BLaER1 (cell line): ENCODE results near the gene BIRC2.
"Not testable (repeated sequence)": the region's sequence is repeated elsewhere in the genome, so short reads cannot be mapped to it uniquely, and the experiment has no call there.

ENCODE experiments used
- H3K27ac ChIP-seq: shearing (Covaris generic); formaldehyde crosslinking; 2 replicates; pipeline ENCODE4 v1.8.1; 2022
- H3K27me3 ChIP-seq: shearing (Covaris generic); formaldehyde crosslinking; 2 replicates; pipeline ENCODE4 v1.8.1; 2022
- H3K36me3 ChIP-seq: shearing (Covaris generic); formaldehyde crosslinking; 2 replicates; pipeline ENCODE4 v1.8.1; 2022
- H3K4me1 ChIP-seq: shearing (Covaris generic); formaldehyde crosslinking; 2 replicates; pipeline ENCODE4 v1.8.1; 2022
- H3K4me2 ChIP-seq: shearing (Covaris generic); formaldehyde crosslinking; 2 replicates; pipeline ENCODE4 v1.8.1; 2022
- H3K4me3 ChIP-seq: shearing (Covaris generic); formaldehyde crosslinking; 2 replicates; pipeline ENCODE4 v1.8.1; 2022
- H3K9ac ChIP-seq: shearing (Covaris generic); formaldehyde crosslinking; 2 replicates; pipeline ENCODE4 v1.8.1; 2022
- H3K9me3 ChIP-seq: shearing (Covaris generic); formaldehyde crosslinking; 2 replicates; pipeline ENCODE4 v1.8.1; 2022
- H4K20me1 ChIP-seq: shearing (Covaris generic); formaldehyde crosslinking; 2 replicates; pipeline ENCODE4 v1.8.1; 2022
- Cebpa-rat ChIP-seq: shearing (Covaris generic); IDR thresholded peaks from 2 replicates; pipeline ENCODE4 v1.8.1; 2022

The BIRC2 gene

DNA sequence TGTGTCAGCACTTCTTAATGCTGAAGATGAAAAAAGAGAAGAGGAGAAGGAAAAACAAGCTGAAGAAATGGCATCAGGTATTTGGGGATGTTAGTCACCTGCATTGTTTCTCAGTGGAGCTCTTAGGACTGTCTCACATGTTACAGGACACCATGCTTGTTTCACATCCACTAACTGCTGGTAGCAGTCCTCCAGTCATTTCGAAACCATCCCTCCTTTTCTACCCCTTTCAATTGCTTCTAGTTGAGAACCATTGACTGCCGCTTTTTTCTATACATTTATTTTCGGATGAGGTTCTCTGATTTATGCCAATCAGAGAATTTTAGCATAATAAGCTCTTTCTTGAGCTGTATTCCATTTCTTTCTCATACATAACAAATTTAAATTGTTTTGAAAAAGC is 21.5 kb downstream of the BIRC2 start:
- H3K4me1 ChIP-seq = no peaks in the 10 kb centered on the region
- H4K20me1 ChIP-seq = no peaks in the 10 kb centered on the region
- H3K4me3 ChIP-seq = no peak overlapping the region
- no peaks in the 10 kb centered on the region for H3K9me3 ChIP-seq
- H3K27me3 ChIP-seq = no peaks in the 10 kb centered on the region
- no peak for TF ChIP-seq Cebpa-rat
- H3K9ac ChIP-seq = no peak overlapping the region
- H3K4me2 ChIP-seq = no peak overlapping the region
- H3K36me3 ChIP-seq = peaks cover 43% of the 10 kb centered on the region
- no peak overlapping the region for H3K27ac ChIP-seq

DNA sequence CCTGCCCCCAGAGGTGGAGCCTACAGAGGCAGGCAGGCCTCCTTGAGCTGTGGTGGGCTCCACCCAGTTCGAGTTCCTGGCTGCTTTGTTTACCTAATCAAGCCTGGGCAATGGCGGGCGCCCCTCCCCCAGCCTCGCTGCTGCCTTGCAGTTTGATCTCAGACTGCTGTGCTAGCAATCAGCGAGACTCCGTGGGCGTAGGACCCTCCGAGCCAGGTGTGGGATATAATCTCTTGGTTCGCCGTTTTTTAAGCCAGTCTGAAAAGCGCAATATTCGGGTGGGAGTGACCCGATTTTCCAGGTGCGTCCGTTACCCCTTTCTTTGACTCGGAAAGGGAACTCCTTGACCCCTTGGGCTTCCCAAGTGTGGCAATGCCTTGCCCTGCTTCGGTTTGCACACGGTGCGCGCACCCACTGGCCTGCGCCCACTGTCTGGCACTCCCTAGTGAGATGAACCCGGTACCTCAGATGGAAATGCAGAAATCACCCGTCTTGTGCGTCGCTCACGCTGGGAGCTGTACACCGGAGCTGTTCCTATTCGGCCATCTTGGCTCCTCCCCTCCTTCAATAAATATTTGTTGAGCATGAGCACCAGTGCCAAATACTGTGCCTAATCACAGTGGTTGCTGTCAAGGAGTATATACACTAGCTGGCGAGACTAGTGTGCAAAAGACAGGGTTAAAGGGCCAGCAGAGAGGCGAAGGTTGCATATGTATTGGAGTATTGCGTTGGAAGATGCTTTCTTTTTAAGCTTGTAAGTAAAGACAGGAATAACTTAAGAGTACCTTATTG is 27.8 kb downstream of the BIRC2 start:
- H3K27ac ChIP-seq, H4K20me1 ChIP-seq, H3K9me3 ChIP-seq, H3K4me1 ChIP-seq, H3K9ac ChIP-seq, H3K27me3 ChIP-seq, H3K4me3 ChIP-seq, H3K4me2 ChIP-seq: not testable (repeated sequence)
- peaks cover 45% of the 10 kb centered on the region for H3K36me3 ChIP-seq

DNA sequence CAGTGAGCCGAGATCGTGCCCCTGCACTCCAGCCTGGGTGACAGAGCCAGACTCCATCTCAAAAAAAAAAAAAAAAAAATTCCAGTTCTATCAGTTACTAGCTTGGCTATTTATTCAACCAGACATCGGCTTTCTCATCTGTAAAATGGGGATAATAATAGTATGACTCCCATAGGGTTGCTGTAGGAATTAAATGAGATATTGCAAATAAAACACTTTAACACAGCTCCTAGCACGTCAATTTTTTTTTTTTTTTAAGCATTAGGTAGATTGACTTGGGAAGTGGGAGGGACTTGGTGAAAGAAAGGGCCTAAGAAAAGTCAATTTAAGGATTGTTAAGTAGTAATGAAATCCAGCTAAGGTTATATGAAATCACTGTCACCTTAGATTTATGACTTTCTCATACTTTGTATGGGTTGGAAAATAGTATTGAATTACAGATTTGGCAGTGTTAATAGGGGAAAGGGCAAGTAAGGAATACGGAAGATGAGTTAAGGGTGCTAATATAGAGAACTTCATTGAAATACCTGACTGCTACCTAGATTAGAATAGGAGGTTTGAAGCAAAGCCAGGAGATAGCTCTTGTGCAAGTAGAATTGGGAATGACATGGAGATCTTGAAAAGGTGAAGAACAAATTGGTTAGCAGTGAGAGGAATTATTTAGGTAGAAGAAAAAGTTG is 28.8 kb downstream of the BIRC2 start:
- Histone ChIP-seq H3K36me3 (peaks cover 53% of the 10 kb centered on the region), H3K4me3 (no peak overlapping the region), H3K9ac (no peak overlapping the region), H3K4me2 (no peak overlapping the region), H4K20me1 (no peaks in the 10 kb centered on the region), H3K27me3 (no peaks in the 10 kb centered on the region), H3K9me3 (no peaks in the 10 kb centered on the region), H3K4me1 (no peaks in the 10 kb centered on the region), H3K27ac (no peak overlapping the region)
- TF ChIP-seq Cebpa-rat = no peak

DNA sequence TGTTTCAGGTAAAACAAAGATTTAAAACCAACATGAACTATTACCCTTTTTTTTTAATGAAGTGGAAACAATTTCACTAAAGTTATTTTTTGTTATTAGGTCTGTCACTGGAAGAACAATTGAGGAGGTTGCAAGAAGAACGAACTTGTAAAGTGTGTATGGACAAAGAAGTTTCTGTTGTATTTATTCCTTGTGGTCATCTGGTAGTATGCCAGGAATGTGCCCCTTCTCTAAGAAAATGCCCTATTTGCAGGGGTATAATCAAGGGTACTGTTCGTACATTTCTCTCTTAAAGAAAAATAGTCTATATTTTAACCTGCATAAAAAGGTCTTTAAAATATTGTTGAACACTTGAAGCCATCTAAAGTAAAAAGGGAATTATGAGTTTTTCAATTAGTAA is 30.9 kb downstream of the BIRC2 start:
- no peak overlapping the region for H3K4me2 ChIP-seq
- no peaks in the 10 kb centered on the region for H3K27me3 ChIP-seq
- no peaks in the 10 kb centered on the region for H4K20me1 ChIP-seq
- H3K4me1 ChIP-seq = no peaks in the 10 kb centered on the region
- H3K27ac ChIP-seq = no peak overlapping the region
- H3K9ac ChIP-seq = no peak overlapping the region
- H3K4me3 ChIP-seq = no peak overlapping the region
- no peaks in the 10 kb centered on the region for H3K9me3 ChIP-seq
- TF ChIP-seq Cebpa-rat = no peak
- peaks cover 62% of the 10 kb centered on the region for H3K36me3 ChIP-seq

DNA sequence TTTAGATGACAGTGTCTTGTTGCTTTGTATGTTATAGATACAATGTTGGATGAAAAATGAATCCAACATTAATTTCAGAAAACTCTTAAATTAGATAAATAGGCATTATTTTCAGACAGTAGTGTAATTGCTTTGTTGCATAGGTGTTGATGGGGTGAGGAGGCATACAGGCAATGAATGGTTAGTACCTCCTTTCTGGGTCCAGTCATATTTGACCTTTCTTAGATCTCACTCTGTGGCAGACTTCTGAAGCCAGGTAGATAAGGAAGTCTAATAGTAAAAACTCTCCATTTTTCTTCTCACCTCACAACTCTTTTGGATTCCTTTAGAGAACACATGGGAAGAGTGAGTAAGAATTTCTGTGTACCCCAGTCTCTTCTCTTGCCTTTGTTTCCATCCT is 31.8 kb downstream of the BIRC2 start:
- Histone ChIP-seq H3K4me2 (no peak overlapping the region), H3K36me3 (peaks cover 63% of the 10 kb centered on the region), H3K4me3 (no peak overlapping the region), H3K27me3 (no peaks in the 10 kb centered on the region), H3K27ac (no peak overlapping the region), H3K9me3 (no peaks in the 10 kb centered on the region), H3K9ac (no peak overlapping the region), H3K4me1 (no peaks in the 10 kb centered on the region), H4K20me1 (no peaks in the 10 kb centered on the region)
- no peak for TF ChIP-seq Cebpa-rat

DNA sequence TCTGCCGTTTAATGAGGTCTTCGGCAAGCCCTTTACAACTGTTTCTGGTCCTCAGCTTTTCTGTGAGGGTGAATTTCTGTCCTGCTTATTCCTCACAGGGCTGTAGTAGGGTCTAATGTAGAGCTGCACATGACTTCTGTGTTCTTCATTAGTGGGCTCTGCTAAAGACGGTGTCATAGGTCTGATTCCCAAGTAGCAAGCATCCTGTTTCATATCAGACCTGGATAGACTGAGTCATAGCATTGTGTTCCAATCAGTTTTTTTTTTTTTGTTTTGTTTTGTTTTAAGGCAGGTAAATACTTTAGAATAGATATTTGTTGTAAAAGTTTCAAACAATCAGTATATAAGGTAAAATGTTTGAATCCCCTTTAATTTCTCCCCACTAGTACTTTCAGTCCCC is 35.4 kb downstream of the BIRC2 start:
- Histone ChIP-seq H3K4me1 (peaks cover 23% of the 10 kb centered on the region), H3K4me3 (no peak overlapping the region), H3K4me2 (no peak overlapping the region), H3K9me3 (peaks cover 4% of the 10 kb centered on the region), H3K27ac (no peak overlapping the region), H3K9ac (no peak overlapping the region), H4K20me1 (no peaks in the 10 kb centered on the region), H3K36me3 (peaks cover 55% of the 10 kb centered on the region), H3K27me3 (no peaks in the 10 kb centered on the region)
- TF ChIP-seq Cebpa-rat = no peak

DNA sequence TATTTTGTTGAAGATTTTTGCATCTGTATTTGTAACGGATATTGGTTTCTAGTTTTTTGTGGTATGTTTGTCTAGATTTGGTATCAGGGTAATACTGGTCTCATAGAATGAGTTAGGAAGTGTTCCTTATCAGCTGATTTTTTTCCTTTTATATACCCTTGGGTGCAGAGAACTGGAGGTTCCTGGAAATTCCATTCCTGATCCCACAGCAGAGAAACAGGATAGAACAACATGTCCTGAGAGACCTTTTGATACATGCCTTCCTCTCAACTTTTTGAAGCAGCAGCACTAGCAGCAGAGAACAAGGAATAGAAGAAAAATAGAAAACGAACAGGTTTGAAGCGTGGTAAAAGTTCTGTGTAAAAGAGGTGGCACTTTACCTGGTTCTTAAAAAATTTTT is 36.8 kb downstream of the BIRC2 start:
- no peak for TF ChIP-seq Cebpa-rat
- Histone ChIP-seq H3K4me1 (peaks cover 23% of the 10 kb centered on the region), H3K9ac (no peak overlapping the region), H3K27ac (no peak overlapping the region), H3K9me3 (peaks cover 8% of the 10 kb centered on the region), H3K4me3 (no peak overlapping the region), H3K4me2 (no peak overlapping the region), H3K27me3 (no peaks in the 10 kb centered on the region), H3K36me3 (peaks cover 52% of the 10 kb centered on the region), H4K20me1 (no peaks in the 10 kb centered on the region)

DNA sequence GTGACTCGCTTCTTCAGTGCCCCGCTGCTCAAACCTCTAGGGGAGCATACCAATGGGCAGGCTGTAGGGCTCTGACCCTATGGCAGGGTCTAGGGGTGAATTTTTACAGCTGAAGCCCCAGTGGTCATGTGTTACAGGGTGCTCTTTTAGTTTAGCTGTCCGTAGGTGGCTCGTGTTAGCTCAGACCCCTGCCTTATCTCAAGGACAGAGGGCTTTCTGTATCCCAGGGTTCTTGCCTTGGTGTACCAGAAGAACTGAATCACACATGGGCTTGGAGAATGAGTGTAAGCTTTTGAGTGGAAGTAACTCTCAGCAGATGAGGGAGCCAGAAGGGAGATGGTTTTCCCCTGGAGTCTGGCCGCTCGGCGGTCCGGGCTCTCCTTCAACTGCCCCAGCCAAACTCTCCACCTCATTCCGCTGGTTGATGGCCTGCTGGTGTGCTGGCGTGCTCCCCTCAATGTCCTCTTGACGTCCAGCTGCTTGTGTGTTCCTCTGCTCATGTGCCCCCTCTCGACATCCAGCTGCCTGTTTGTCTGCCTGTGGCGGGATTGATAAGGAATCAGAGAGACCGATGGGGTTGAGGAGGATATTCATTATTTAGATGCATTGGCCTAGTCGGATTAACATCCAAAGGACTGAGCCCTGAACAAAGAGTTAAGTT is 37.5 kb downstream of the BIRC2 start:
- peaks cover 8% of the 10 kb centered on the region for H3K9me3 ChIP-seq
- H3K4me2 ChIP-seq = no peak overlapping the region
- H3K4me1 ChIP-seq = peaks cover 23% of the 10 kb centered on the region

DNA sequence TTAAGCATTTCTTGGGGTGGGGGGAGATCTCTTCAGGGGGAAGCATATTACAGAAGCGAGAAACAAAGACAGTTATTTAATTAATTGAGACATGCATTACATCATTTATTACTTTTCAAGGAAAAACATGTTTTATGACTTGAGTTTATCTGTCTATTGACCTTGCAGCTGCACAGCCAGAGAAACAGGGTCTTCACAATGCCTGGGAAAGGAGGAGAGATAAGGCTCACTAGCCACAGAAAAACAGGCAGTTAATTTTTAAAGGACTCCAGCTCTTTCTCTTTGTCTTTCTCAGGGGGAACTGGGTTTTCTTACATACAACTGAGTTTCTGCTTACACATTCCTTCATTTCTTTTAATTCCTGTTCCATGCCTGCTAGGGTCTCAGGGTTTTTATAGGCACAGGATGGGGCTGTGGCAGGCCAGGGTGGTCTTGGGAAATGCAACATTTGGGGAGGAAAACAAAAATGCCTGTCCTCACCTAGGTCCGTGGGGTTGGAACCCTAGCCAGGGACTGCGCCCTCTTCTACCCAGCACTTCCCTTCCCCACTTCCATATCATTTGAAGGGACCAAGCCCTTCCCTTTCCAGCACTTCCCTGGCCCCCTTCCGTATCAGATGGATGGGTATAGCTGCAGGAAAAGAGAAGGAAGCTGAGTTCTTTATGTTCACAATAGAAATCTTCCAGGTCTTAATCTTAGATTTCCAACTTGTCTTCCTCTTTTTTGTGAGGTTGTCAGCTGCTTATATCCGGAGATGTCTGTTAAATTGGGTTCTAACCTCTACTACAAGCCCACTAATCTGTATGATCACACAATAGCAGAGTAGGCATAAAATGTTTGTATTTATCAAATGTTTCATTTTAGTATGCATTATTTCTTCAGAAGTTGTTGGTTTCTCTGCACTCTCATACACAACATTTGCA is 38.3 kb downstream of the BIRC2 start:
- H3K4me2 ChIP-seq = peak overlapping the region; percentile 15; the same call in 1 of the 2 replicates
- H3K36me3 ChIP-seq = peaks cover 45% of the 10 kb centered on the region
- no peak for TF ChIP-seq Cebpa-rat
- peaks cover 8% of the 10 kb centered on the region for H3K9me3 ChIP-seq
- no peak overlapping the region for H3K27ac ChIP-seq
- H4K20me1 ChIP-seq = no peaks in the 10 kb centered on the region
- H3K4me3 ChIP-seq = no peak overlapping the region
- no peak overlapping the region for H3K9ac ChIP-seq
- H3K27me3 ChIP-seq = no peaks in the 10 kb centered on the region
- peaks cover 23% of the 10 kb centered on the region for H3K4me1 ChIP-seq

More for the DNA sequence above, 37.5 kb downstream of the BIRC2 start:
- no peak for TF ChIP-seq Cebpa-rat
- Histone ChIP-seq H3K9ac (no peak overlapping the region), H4K20me1 (no peaks in the 10 kb centered on the region), H3K36me3 (peaks cover 51% of the 10 kb centered on the region), H3K27ac (no peak overlapping the region), H3K27me3 (no peaks in the 10 kb centered on the region), H3K4me3 (no peak overlapping the region)
